ENCODE results near the gene USH2A.

USH2A gene

GRCh38 chr1:215631040-215631439, 792.2 kb downstream of the USH2A start:
- DNase-seq, result no peak

DNA sequence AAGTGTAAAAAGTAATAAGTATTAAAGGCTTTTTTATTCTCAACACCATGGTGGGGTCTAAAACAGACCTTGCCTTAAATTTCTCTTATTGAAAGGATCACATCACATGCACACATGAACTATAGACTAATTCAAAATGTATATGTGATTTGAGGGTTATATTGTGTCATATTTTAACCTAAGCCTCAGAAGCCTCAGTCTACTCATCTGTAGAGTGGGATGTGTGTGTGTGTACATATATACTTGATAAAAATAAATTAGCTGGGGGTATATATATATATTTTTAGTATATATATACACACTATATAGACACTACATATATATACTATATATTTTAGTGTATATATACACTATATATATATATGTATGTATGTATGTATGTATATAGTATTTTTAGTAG, 797.3 kb downstream of the USH2A start:
- DNase-seq, result no peak

DNA sequence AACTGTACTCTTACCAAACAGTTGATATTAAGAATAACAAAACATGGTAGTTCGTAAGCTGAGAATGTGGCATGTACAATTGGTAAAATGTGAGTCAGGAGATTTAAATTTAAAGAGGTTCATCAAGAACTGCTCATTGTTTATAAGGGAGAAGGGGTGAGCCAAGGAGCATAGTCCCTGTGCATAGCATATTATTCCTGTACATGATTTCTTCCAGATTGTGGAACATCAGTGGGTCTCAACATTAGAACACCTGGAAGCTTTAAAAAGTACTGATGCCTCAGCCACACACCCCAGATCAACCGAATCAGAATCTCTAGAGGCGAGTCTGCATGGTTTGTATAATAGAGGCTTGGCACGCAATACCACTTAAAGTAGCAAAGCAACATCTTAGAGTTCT, 800.1 kb downstream of the USH2A start:
- DNase-seq, result no peak

DNA sequence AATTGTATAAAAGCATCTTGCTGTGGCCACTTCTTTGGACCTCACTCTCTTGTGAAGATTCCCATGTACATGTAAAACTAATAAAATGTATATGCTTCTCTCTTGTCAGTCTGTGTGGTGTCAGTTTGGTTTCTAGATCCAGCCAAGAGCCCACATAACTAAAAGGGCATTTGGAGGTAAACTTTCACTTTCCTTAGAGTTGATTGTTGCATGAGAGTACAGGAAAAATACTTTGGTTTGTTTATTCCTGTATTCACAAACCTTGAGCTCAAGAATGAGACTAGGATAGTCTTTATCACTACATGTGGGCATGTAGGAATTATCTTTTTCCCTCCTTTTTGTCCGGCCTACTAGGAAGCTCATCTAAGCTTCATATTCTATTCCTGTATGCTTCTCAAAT, 805.3 kb downstream of the USH2A start:
- DNase-seq, result no peak

DNA sequence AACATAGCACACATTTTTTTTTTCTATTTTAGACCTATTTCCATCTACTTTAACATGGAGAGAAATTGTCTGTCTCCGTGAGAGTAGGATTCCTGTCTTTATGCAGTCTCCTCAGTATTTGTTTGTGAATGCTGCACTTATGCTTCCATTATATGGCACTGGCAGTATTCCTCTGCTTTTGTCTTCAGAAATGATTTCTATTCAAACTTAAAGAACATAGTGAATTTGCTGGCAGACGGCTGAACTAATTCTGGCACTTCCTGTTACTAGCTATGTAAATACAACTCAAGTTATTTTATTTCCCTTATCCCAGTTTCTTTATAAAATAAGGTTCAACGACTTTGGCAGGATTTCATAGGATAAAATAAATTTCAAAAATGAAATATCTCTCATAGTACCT, 810.9 kb downstream of the USH2A start:
- DNase-seq, result no peak

DNA sequence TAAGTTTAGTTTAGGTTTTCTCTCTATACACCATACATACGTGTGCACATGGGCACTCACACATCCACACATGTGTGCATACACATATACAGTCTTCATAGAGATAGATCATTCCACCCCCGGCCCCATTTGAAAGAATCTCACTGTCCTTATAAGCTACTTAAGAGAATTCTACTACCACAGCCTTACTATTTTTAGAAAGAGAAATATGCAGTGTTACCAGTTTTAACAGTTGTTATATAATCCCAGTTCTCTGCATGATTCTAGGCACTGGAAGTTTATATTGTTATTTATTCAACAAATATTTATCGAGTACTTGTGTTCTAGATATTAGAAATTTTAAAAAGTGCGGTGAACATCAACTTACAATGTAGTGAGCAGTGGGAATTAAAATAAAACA, 814.6 kb downstream of the USH2A start:
- DNase-seq, result no peak

DNA sequence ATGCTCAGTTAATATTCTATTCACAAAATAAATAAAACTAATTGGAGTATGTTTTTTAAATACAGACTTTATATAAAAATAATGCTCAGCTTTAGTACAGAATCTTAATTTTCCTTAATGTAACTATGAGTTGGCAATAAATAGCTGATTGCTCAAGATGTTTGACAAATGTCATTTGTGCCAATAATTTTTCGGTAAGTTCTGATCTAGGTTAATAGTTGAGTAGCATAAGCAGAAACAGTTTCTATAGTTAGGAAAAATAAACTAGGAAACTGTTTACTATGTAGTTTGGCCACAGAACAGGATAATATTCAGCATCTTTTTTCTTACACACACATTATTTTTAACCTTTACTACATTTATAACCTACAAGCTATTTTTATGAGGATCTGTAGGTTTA, 815.8 kb downstream of the USH2A start:
- no peak for DNase-seq

GRCh38 chr1:215606564-215607168, 816.6 kb downstream of the USH2A start:
- no peak for DNase-seq

GRCh38 chr1:215606036-215606435, 817.2 kb downstream of the USH2A start:
- no peak for DNase-seq

- no peak for DNase-seq
These were observed 818.1 kb downstream of the USH2A start for GRCh38 chr1:215605011-215605621.

DNA sequence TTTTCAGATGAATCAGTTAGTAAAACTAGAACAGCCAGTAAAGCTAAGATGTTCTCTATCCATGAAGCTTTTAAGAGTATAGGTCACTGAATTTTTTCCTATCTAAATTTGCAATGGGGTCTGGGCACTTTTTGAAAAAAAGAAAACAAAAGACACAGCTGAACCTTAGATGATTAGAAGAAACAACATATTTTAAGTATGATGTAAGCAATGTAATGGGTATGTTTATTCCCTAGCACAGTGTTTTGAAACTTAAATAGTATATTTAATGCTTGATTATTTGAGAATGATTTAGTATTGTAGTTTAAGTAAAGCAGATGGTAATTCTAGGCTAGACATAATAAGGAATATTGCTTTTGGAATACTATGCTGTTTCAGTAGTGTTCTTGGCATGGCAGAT, 819.9 kb downstream of the USH2A start:
- DNase-seq, result no peak

GRCh38 chr1:215601276-215601675, 822.0 kb downstream of the USH2A start:
- DNase-seq, result no peak

- no peak for DNase-seq
These were observed 822.4 kb downstream of the USH2A start for GRCh38 chr1:215600867-215601266.

DNA sequence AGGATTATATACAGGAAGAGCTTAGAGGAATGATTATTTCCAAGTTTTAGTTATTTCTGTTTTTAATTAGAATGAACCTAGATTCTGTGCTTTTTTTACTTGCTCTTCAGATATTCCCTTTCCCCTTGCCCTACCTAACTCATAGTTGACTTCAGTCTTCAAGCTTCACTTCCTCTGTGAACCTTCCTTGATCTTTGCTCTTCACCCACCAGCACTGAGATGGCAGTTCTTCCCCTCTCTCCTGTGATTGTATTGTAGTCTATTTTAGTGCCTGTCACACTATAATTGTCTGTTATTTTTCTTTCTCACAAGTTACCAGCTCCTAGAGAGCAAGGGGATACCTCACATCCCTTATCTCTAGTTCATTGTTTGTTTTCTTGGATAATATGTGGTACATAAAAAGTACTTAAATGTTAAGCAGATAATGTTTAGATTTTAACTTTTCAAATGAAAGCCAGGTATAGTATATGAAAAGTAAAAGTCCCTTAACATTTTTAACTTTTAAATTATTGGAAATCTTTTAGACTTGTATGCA, 822.9 kb downstream of the USH2A start:
- DNase-seq, result no peak

GRCh38 chr1:215599418-215600074, 823.7 kb downstream of the USH2A start:
- peak; percentile 79 for DNase-seq

GRCh38 chr1:215597961-215598360, 825.3 kb downstream of the USH2A start:
- no peak for DNase-seq

GRCh38 chr1:215595231-215595630, 828.0 kb downstream of the USH2A start:
- DNase-seq, result peak; percentile 58

DNA sequence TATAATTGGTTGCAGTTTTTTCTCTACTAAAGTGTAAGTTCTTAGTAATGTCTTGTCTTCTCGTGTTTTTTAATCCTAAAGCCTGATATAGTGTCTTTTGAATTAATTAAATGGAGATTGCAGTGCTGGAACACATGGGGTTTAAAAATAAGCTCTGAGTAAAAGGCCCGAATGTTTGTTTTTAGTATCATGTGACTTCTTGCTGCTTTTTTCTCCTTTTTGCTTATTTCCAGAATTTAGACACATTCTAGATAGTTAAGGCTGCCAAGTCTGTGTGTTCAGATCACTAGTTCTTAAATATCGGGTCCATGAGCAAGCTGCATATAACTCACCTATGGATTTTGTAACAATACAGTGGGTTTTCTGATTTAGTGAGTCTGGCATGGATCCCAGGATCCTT, 828.6 kb downstream of the USH2A start:
- DNase-seq, result peak; percentile 4

DNA sequence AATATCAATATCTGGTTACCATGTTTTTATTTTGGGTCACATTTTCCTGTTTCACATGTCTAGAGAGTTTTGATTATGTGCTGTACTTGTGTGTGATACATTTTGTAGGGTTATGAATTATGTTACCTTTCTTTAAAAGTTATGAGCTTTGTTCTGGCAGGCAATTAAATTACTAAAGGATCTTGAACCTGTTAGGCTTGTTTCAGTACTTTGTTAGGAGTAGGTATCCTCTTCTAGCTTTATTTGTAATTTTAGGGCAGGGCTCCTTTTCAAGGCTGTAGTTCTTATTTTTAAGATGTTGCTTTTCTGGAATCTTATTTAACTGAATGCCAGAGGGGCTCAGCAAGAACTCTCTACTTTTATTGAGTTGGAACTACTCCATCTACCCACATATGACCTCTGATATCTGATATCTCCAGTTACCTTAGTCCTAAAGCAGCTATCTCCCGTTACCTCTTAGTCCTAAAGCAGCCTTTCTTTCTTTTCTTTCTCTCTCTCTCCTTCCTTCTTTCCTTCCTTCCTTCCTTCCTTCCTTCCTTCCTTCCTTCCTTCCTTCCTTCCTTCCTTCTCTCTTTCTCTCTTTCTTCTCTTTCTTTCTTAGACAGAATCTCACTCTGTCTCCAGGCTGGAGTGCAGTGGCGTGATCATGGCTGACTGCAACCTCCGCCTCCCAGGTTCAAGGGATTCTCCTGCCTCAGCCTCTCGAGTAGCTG, 832.3 kb downstream of the USH2A start:
- DNase-seq, result no peak

DNA sequence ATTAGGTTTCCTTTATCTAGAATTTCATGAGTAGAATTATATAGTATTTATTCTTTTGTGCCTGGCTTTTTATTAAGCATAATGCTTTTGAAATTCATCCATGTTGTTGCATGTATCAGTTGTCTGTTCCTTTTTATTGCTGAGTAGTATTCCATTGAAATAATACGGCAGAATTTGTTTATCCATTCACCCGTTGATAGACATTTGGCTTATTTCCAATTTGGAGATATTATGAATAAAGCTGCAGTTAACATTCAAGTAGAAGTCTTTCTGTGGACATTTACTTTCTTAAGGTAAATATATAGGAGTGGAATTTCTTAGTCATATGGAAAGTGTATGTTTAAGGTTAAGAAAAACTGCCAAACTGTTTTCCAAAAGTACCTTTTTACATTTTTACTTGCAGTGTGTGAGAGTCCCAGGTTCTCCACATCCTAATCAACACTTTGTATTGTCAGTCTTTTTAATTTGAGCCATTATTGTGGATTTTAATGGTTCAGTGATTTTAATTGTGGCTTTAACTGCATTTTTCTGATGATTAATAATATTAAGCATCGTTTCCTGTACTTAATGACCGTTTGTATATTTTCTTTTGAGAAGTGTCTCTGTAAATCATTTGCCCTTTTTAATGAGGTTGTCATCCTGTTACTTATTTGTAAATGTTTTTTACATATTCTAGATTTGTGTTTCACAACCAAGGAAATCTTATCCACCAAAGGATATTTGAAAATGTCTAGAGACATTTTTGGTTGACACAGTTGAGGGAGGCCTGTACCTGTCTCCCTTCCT, 833.4 kb downstream of the USH2A start:
- no peak for DNase-seq

GRCh38 chr1:215584389-215584788, 838.9 kb downstream of the USH2A start:
- no peak for DNase-seq

- DNase-seq, result no peak
These were observed 840.0 kb downstream of the USH2A start for GRCh38 chr1:215583185-215583749.
